Large intestine (tissue), 3 donors: ENCODE results near the gene SYT8. TPM values are rescaled to one million over a fixed set of nuclear protein-coding genes. Genes with fewer than 3 reads are reported as not detected.

Experiments
- DNase-seq, 2 donors: peaks; one replicate each; pipeline versions ENCODE4 v3.0.0 to v3.0.0-alpha.2; 2013
- H3K27ac ChIP-seq: one replicate; pipeline ENCODE4 v1.5.1; 2013; ENCODE audit warnings: low read length
- H3K27me3 ChIP-seq: 2 replicates; pipeline ENCODE4 v1.6.1; 2013; ENCODE audit warnings: low read length; ENCODE audit not compliant: control insufficient read depth, insufficient read depth
- H3K36me3 ChIP-seq: 2 replicates; pipeline ENCODE4 v1.6.1; 2013; ENCODE audit warnings: low read length; ENCODE audit not compliant: control insufficient read depth, insufficient read depth
- H3K4me1 ChIP-seq: one replicate; pipeline ENCODE4 v1.6.1; 2013; ENCODE audit warnings: low read length; ENCODE audit not compliant: control insufficient read depth, insufficient read depth
- H3K4me3 ChIP-seq: one replicate; pipeline ENCODE4 v1.5.1; 2013; ENCODE audit warnings: low read length
- H3K9me3 ChIP-seq: one replicate; pipeline ENCODE4 v1.6.1; 2013; ENCODE audit warnings: mild to moderate bottlenecking, low read depth, low read length, moderate library complexity; ENCODE audit not compliant: control insufficient read depth
- WGBS: methylation state at CpG from one replicate; pipeline ENCODE4 v1.1.5; 2013; ENCODE audit warnings: low lambda C conversion rate; ENCODE audit not compliant: insufficient coverage; 5-methylcytosine and 5-hydroxymethylcytosine counted together
- polyA plus RNA-seq: library from polyadenylated mRNA; unstranded; fragments of 120-200 nt; gene quantifications from one replicate; pipeline ENCODE4 v1.2.1, GENCODE V29; 2013

Gene SYT8
- polyA plus RNA-seq, 1 donor: 2.7 TPM

- no peak for DNase-seq
- Histone ChIP-seq H3K4me3 (no peak overlapping the region), H3K4me1 (peaks cover 26% of the 10 kb centered on the region), H3K9me3 (no peaks in the 10 kb centered on the region), H3K36me3 (no peaks in the 10 kb centered on the region), H3K27me3 (no peaks in the 10 kb centered on the region), H3K27ac (no peak overlapping the region)
- no CpG with 5 or more reads among the region's 15 CpGs for WGBS
These were observed 8.2 kb upstream of the SYT8 start for GRCh38 chr11:1826552-1827094.

GRCh38 chr11:1827095-1827813 is 7.5 kb upstream of the SYT8 start:
- peak in 1 of 2 donors; percentile 47 for DNase-seq
- no CpG with 5 or more reads among the region's 27 CpGs for WGBS
- Histone ChIP-seq H3K4me1 (peaks cover 33% of the 10 kb centered on the region), H3K27ac (no peak overlapping the region), H3K27me3 (no peaks in the 10 kb centered on the region), H3K36me3 (no peaks in the 10 kb centered on the region), H3K4me3 (no peak overlapping the region), H3K9me3 (no peaks in the 10 kb centered on the region)

GRCh38 chr11:1827931-1828330 is 6.9 kb upstream of the SYT8 start:
- peaks cover 39% of the 10 kb centered on the region for H3K4me1 ChIP-seq
- H3K4me3 ChIP-seq: no peak overlapping the region
- no peak overlapping the region for H3K27ac ChIP-seq

GRCh38 chr11:1828542-1828941 is 6.2 kb upstream of the SYT8 start:
- Histone ChIP-seq H3K4me1 (peaks cover 45% of the 10 kb centered on the region), H3K4me3 (no peak overlapping the region), H3K9me3 (no peaks in the 10 kb centered on the region), H3K27ac (no peak overlapping the region), H3K27me3 (no peaks in the 10 kb centered on the region), H3K36me3 (no peaks in the 10 kb centered on the region)
- no CpG with 5 or more reads among the region's 12 CpGs for WGBS
- DNase-seq: no peak

More at GRCh38 chr11:1827931-1828330, 6.9 kb upstream of the SYT8 start:
- DNase-seq: no peak
- WGBS: 100% methylated on average over 2 of the region's 19 CpGs
- Histone ChIP-seq H3K9me3 (no peaks in the 10 kb centered on the region), H3K27me3 (no peaks in the 10 kb centered on the region), H3K36me3 (no peaks in the 10 kb centered on the region)

- no peaks in the 10 kb centered on the region for H3K36me3 ChIP-seq
- DNase-seq: no peak
- no peak overlapping the region for H3K4me3 ChIP-seq
- no peaks in the 10 kb centered on the region for H3K9me3 ChIP-seq
- no CpG with 5 or more reads among the region's 11 CpGs for WGBS
- H3K27ac ChIP-seq: no peak overlapping the region
- peaks cover 51% of the 10 kb centered on the region for H3K4me1 ChIP-seq
- H3K27me3 ChIP-seq: no peaks in the 10 kb centered on the region
These were observed 5.6 kb upstream of the SYT8 start for GRCh38 chr11:1829039-1829820.

- Histone ChIP-seq H3K36me3 (no peaks in the 10 kb centered on the region), H3K27me3 (no peaks in the 10 kb centered on the region), H3K4me3 (no peak overlapping the region), H3K9me3 (no peaks in the 10 kb centered on the region), H3K4me1 (peaks cover 58% of the 10 kb centered on the region), H3K27ac (peak overlapping the region; percentile 69)
- peak in 1 of 2 donors; percentile 71 for DNase-seq
- no CpG with 5 or more reads among the region's 6 CpGs for WGBS
These were observed 4.8 kb upstream of the SYT8 start for GRCh38 chr11:1830004-1830321.

- WGBS: no CpG with 5 or more reads among the region's 33 CpGs
- H3K4me1 ChIP-seq: peaks cover 60% of the 10 kb centered on the region
- peak overlapping the region; percentile 69 for H3K27ac ChIP-seq
- H3K9me3 ChIP-seq: no peaks in the 10 kb centered on the region
- no peak overlapping the region for H3K4me3 ChIP-seq
- peak; percentile 91 to 95 for DNase-seq
- H3K36me3 ChIP-seq: no peaks in the 10 kb centered on the region
- H3K27me3 ChIP-seq: no peaks in the 10 kb centered on the region
These were observed 4.2 kb upstream of the SYT8 start for GRCh38 chr11:1830322-1831223.

- 60% methylated on average over 3 of the region's 26 CpGs for WGBS
- no peak overlapping the region for H3K4me3 ChIP-seq
- no peaks in the 10 kb centered on the region for H3K9me3 ChIP-seq
- no peak for DNase-seq
- H3K27ac ChIP-seq: peak overlapping the region; percentile 69
- H3K27me3 ChIP-seq: no peaks in the 10 kb centered on the region
- peaks cover 64% of the 10 kb centered on the region for H3K4me1 ChIP-seq
- no peaks in the 10 kb centered on the region for H3K36me3 ChIP-seq
These were observed 3.2 kb upstream of the SYT8 start for GRCh38 chr11:1831338-1832210.

- DNase-seq: peak in 1 of 2 donors; percentile 59
- H3K27ac ChIP-seq: peak overlapping the region; percentile 88
These were observed 2.4 kb upstream of the SYT8 start for GRCh38 chr11:1832211-1832919.

More at GRCh38 chr11:1832211-1832919, 2.4 kb upstream of the SYT8 start:
- H3K27me3 ChIP-seq: no peaks in the 10 kb centered on the region
- H3K4me1 ChIP-seq: peaks cover 65% of the 10 kb centered on the region
- H3K36me3 ChIP-seq: no peaks in the 10 kb centered on the region
- H3K4me3 ChIP-seq: no peak overlapping the region
- WGBS: no CpG with 5 or more reads among the region's 40 CpGs
- no peaks in the 10 kb centered on the region for H3K9me3 ChIP-seq
